Middle frontal gyrus (tissue), 1 donor: Measurements from ENCODE around the gene MCM8.

Experiments used
- DNase-seq: peaks from one replicate; pipeline ENCODE4 v3.0.0-alpha.2; 2015; ENCODE audit warnings: low spot score; ENCODE audit errors: extremely low spot score

Gene MCM8

GRCh38 chr20:5945963-5946362 lies 4.5 kb upstream of the MCM8 start:
- no peak for DNase-seq

GRCh38 chr20:5947276-5947675 lies 3.2 kb upstream of the MCM8 start:
- DNase-seq = no peak

- no peak for DNase-seq
Measured at GRCh38 chr20:5949943-5950270, 545 bp upstream of the MCM8 start.

DNA sequence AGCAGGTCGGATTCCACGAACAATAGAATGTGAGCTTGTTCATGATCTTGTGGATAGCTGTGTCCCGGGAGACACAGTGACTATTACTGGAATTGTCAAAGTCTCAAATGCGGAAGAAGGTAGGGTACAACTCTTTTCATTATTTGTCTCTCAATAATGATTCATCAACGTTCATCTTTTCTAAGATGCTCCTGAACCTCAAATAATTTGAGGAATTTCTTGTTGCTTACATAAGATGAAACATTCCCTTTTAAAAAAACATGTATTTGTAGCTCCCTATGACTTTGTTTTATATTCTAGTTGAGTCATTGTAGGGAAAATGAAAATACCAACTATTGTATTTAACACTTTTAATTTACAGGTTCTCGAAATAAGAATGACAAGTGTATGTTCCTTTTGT lies 17.0 kb downstream of the MCM8 start:
- DNase-seq = no peak

GRCh38 chr20:5968462-5968861 lies 18.0 kb downstream of the MCM8 start:
- no peak for DNase-seq

DNA sequence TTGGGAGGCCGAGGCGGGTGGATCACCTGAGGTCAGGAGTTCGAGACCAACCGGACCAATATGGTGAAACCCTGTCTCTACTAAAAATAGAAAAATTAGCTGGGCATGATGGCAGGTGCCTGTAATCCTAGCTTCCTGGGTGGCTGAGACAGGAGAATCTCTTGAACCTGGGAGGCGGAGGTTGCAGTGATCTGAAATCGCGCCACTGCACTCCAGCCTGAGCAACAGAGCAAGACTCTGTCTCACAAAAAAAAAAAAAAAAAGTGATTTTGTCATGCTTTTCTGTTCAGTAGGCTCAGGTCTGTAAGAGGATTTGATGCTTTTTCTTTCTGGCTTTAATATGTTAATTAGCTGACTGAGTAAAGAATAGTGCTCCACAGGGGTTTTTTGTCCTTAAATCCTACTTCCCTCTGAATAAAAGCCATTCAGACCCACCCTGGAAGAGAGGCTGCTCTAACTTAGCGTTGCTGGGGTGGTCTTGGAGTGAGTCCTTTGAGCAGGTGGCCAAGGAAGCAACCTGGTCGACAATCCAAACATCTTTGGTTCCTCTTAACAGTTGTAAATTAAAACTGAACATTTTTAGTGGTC lies 19.0 kb downstream of the MCM8 start:
- DNase-seq = no peak

DNA sequence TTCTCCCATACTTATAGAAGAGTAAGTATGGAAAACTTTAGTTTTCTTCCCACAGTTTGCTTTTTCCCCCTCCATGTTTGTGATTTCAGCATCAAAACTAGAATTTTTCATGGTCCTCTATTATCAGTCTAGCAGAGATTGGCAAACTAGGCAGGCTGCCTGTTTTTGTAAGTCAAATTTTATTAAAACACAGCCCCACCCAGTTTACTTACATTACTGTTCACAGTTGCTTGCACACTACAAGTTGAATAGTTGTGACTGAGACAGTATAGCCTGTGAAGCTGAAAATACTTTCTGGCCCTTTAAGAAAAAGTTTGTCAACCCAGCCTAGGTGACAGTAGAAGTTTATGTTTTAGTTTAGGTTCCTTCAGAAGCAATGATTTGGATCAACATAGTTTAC lies 19.5 kb downstream of the MCM8 start:
- DNase-seq = no peak

DNA sequence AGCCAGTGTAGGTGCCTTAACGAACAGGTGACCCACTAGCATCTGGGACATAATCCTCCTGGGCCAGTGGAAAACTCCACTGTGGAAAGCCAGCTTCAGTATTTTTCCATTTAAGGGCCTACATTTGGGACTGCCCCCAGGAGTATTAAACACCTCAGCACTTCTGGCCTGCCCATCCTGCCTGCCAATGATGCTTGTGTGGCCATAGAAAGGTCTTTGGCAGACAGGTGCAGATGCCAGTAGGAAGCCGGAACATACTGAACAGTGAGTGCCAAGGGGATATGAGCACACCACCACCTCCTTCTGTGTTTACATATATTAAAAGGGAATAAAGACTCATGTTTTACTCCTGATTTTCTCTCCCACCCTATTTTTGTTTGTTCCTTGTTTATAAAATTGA lies 19.9 kb downstream of the MCM8 start:
- no peak for DNase-seq

- no peak for DNase-seq
Measured at GRCh38 chr20:5971203-5971602, 20.8 kb downstream of the MCM8 start.

GRCh38 chr20:5973172-5973571 lies 22.7 kb downstream of the MCM8 start:
- no peak for DNase-seq

DNA sequence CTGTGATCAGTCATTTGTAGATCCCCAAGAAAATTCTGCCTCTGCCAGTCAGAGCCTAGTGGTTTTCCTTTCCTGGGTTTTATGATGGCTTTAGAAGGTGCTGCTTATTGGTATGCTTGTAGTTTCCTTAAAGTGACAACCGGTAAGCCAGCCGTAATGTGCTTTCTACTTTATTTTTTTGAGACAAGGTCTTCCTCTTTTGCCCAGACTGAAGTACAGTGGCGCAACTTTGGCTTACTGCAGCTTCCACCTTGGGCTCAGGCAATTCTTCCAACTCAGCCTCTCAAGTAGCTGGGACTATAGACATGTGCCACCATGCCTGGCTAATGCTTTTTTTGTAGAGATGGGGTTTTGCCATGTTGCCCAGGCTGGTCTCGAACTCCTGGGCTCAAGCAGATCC lies 23.5 kb downstream of the MCM8 start:
- DNase-seq = no peak

DNA sequence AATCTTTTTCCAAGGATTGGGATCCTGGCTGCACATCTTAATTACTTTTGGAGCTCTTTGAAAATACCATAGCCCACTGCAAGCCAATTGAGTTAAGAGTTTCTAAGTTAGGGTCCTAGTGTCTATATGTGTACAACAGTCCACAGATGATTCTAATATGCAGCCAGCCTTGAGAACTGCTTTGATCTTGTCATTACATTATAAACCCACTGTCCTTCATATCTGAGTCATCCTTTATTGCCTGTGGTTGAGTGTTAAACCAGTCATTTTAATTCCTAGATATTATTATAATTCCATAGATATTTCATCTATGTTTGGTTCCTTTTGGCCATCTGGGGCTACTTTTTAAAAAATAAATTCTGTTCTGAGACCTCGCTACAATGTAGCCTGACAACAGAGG lies 24.1 kb downstream of the MCM8 start:
- no peak for DNase-seq

- DNase-seq = no peak
Measured at GRCh38 chr20:5975778-5976177, 25.3 kb downstream of the MCM8 start.

DNA sequence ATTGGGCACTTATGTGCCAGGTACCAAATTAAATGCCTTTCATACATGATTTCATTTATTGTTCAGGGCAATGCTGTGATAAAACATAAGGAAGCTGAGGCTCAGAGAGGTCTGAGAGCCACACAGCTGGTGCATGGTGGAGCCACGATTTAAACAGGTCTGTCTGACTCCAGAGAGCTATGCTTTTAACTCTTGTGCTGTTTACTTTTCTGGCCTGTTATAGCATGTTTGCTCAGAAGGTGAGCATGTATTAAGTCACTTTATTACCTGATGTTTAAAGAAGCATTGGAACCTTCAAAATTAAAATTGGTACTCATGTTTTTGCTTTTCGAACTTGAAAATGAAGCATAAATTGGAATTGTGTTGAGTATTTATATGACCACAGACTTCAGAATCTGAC lies 26.8 kb downstream of the MCM8 start:
- no peak for DNase-seq

GRCh38 chr20:5977975-5978374 lies 27.5 kb downstream of the MCM8 start:
- DNase-seq = no peak

GRCh38 chr20:5979801-5980200 lies 29.3 kb downstream of the MCM8 start:
- no peak for DNase-seq

GRCh38 chr20:5980720-5981538 lies 30.5 kb downstream of the MCM8 start:
- DNase-seq = no peak

- no peak for DNase-seq
Measured at GRCh38 chr20:5987383-5987782, 36.9 kb downstream of the MCM8 start.

GRCh38 chr20:5989539-5989938 lies 39.1 kb downstream of the MCM8 start:
- no peak for DNase-seq

DNA sequence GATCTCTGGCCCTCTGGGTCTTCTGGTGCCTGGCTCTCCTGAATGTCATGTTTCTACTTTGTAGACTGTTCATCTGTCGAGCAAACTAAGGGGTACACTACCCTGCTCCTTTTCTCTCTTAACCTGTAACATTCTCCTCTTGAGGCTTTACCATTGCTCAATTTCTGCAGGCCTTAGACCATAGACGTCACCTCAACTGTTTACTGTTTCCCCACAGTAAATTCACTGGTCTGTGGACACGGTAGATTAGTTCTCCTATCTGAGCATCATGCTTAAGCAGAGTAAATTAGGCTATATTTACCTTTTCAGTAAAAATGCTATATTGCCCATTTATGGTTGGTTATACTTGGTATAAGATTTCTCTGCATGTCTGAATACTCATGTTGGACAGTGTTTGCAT lies 40.5 kb downstream of the MCM8 start:
- DNase-seq = no peak

- DNase-seq = no peak
Measured at GRCh38 chr20:5991623-5992441, 41.4 kb downstream of the MCM8 start.

GRCh38 chr20:5996765-5997164 lies 46.3 kb downstream of the MCM8 start:
- DNase-seq = no peak

DNA sequence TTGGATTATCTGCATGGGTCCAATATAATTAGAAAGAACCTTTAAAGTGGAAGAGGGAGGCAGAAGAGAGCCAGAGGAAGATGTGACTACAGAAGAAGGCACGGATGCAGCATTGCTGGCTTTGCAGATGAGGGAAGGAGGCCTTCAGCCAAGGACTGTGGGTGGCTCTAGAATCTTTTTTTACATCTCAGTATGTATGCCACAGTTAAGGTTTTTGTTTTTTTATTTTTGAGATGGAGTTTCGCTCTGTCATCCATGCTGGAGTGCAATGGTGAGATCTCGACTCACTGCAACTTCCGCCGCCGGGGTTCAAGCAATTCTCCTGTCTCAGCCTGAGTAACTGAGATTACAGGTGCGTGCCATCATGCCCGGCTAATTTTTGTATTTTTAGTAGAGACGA lies 49.3 kb downstream of the MCM8 start:
- DNase-seq = no peak
